ENCODE results near the gene NCOA1. TPM values are rescaled to one million over a fixed set of nuclear protein-coding genes. Genes with fewer than 3 reads are reported as not detected.

The NCOA1 gene
- total and polyA plus RNA-seq, 2 donors (not counting 3 experiments of a cell fraction or from before 2014, with no cell fraction given): 11.4 to 14.1 TPM

DNA sequence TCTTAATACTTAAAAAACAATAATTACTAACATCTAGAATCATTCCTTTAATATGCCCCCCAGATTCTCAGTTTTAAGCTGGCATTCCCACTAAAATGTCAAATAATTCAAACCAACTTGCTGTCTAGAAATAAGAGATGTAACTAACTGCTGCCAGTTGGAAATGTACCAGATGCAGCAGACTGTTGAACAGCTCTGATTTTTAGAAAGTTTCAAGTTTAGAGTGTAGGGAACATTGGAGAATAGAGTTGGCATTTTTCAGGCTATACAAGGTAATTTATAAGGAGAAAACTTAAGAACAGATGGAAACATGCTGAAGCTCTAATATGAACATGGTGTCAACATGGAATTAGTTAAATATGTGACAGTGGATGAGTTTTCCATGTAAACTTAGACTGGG is 200.8 kb downstream of the NCOA1 start:
- ChIA-PET CTCF (interaction anchor here (0.7 kb wide), 1 partner anchor 11 kb away, joined by 3 read pairs; no protein-coding TSS in a partner anchor), POLR2A (no interaction called here)
- TF ChIP-seq POLR2A (IDR thresholded peaks at IDR 0.05; ENCODE audit: low read depth, low read length): no peak
- TF ChIP-seq GATA2 (IDR thresholded peaks at IDR 0.05; ENCODE audit: insufficient read depth, insufficient read length, low read depth, low read length): no peak
- TF ChIP-seq JUN (IDR thresholded peaks at IDR 0.05; ENCODE audit: borderline replicate concordance, insufficient read depth, insufficient read length, low read depth): no peak
- no peak for TF ChIP-seq POLR2AphosphoS5 (IDR thresholded peaks at IDR 0.05; ENCODE audit: insufficient read depth, low read depth, low read length)
- TF ChIP-seq MYC (IDR thresholded peaks at IDR 0.05; ENCODE audit: low read depth, low read length): no peak
- TF ChIP-seq CTCF (IDR thresholded peaks at IDR 0.05; ENCODE audit: extremely low read depth in 1 of 2, insufficient read depth in 1 of 2, low read depth in 1 of 2, low read length in 2 of 2): no peak
- TF ChIP-seq EZH2 (IDR thresholded peaks at IDR 0.05; ENCODE audit: borderline replicate concordance, low read depth, low read length, severe bottlenecking): no peak
- TF ChIP-seq FOS (IDR thresholded peaks at IDR 0.05; ENCODE audit: borderline replicate concordance, insufficient read depth, low read length): no peak
- TF ChIP-seq MAX (IDR thresholded peaks at IDR 0.05; ENCODE audit: insufficient read depth, insufficient read length): no peak
- no TSS peak for BruUV-seq (replicated peaks)
- Histone ChIP-seq H2AFZ (ENCODE audit: low read depth, low read length) (no peak overlapping the region), H3K79me2 (ENCODE audit: control insufficient read depth, insufficient read depth, low read length) (no peaks in the 10 kb centered on the region), H3K27me3 (ENCODE audit: control insufficient read depth in 2 of 2, insufficient read depth in 2 of 2, low read length in 2 of 2) (no peaks in the 10 kb centered on the region), H3K27ac (ENCODE audit: insufficient read depth, low read depth, low read length) (no peak overlapping the region), H3K4me2 (ENCODE audit: insufficient read depth, low read length) (no peak overlapping the region), H3K9me3 (replicated peaks; ENCODE audit: control insufficient read depth, insufficient read depth, low read length) (no peaks in the 10 kb centered on the region), H3K4me3 (replicated peaks in 1 of 3; ENCODE audit: insufficient read depth in 1 of 3, low read depth in 1 of 3, low read length in 3 of 3) (no peak overlapping the region), H3K9ac (replicated peaks; ENCODE audit: extremely low read depth, insufficient read depth, low read length) (no peak overlapping the region), H3K36me3 (ENCODE audit: control insufficient read depth in 2 of 2, extremely low read depth in 1 of 2, insufficient read depth in 2 of 2, low read length in 2 of 2) (no peaks in the 10 kb centered on the region), H4K20me1 (replicated peaks; ENCODE audit: control insufficient read depth, extremely low read depth, insufficient read depth, low read length) (no peaks in the 10 kb centered on the region), H3K4me1 (ENCODE audit: control insufficient read depth, extremely low read depth, insufficient read depth, low read length) (no peaks in the 10 kb centered on the region), H3K9me1 (replicated peaks; ENCODE audit: control insufficient read depth, extremely low read depth, insufficient read depth, low read length) (no peaks in the 10 kb centered on the region)
- no peak for DNase-seq (ENCODE audit: low read depth, low spot score)
- intact Hi-C loops (cut with micrococcal nuclease) (no loop called here), dilution Hi-C loops (cut with MboI; ENCODE audit: extremely low pct_ligation_motif_present, low sequenced_read_pairs) (no loop called here)
- no peak for FAIRE-seq

All from endothelial cell of umbilical vein (primary cell).